ENCODE data around the gene KRTAP12-3. TPM values are rescaled to one million over a fixed set of nuclear protein-coding genes. Genes with fewer than 3 reads are reported as not detected.
"Not testable (repeated sequence)": the region's sequence is repeated elsewhere in the genome, so short reads cannot be mapped to it uniquely, and the experiment has no call there.

The KRTAP12-3 gene
- total RNA-seq, 1 donor from 2014 or later: not detected

DNA sequence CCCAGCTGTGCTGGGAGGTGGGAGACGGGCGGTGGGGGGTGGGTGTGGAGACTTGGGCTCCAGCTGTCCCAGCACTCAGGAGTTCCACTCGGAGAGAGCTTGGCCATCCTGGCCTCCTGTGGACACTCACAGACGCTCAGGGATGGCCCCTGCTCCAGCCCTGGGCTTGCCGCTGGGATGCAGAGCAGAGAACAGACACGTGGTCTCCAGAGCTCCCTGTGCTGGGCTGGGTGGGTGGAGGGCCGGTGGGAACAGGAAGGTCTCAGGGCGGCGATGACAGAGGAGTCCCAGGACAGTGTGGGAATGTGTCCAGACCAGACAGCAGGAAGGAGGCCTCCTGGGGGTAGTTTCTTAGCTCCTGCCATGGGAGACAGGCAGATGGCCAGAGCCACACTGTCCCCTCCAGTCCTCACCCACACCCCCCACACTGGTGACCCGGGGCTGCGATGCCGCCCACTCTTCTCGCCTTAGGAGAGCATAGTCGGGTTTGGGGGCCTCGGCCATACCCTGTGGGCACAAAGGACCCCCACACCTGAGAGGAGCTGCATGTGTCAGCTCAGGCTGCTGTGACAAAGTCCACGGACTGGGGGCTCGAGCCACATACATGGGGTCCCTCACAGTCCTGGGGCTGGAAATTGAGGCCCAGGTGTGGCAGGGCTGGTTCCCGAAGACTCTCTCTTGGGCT, 28.9 kb upstream of the KRTAP12-3 start:
- Mint-ChIP-seq H3K27ac (no peak overlapping the region), H3K36me3 (ENCODE audit: insufficient read depth) (no peaks in the 10 kb centered on the region), H3K4me3 (ENCODE audit: low read depth) (no peak overlapping the region), H3K27me3 (no peaks in the 10 kb centered on the region), H3K4me1 (ENCODE audit: low read depth) (no peaks in the 10 kb centered on the region), H3K9me3 (ENCODE audit: low read depth) (peaks cover 25% of the 10 kb centered on the region)
- no peak for DNase-seq (ENCODE audit: low spot score, unreplicated experiment)
- TF ChIP-seq, protein P1, sequence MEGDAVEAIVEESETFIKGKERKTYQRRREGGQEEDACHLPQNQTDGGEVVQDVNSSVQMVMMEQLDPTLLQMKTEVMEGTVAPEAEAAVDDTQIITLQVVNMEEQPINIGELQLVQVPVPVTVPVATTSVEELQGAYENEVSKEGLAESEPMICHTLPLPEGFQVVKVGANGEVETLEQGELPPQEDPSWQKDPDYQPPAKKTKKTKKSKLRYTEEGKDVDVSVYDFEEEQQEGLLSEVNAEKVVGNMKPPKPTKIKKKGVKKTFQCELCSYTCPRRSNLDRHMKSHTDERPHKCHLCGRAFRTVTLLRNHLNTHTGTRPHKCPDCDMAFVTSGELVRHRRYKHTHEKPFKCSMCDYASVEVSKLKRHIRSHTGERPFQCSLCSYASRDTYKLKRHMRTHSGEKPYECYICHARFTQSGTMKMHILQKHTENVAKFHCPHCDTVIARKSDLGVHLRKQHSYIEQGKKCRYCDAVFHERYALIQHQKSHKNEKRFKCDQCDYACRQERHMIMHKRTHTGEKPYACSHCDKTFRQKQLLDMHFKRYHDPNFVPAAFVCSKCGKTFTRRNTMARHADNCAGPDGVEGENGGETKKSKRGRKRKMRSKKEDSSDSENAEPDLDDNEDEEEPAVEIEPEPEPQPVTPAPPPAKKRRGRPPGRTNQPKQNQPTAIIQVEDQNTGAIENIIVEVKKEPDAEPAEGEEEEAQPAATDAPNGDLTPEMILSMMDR (IDR thresholded peaks at IDR 0.05; ENCODE audit: unreplicated experiment): no peak

DNA sequence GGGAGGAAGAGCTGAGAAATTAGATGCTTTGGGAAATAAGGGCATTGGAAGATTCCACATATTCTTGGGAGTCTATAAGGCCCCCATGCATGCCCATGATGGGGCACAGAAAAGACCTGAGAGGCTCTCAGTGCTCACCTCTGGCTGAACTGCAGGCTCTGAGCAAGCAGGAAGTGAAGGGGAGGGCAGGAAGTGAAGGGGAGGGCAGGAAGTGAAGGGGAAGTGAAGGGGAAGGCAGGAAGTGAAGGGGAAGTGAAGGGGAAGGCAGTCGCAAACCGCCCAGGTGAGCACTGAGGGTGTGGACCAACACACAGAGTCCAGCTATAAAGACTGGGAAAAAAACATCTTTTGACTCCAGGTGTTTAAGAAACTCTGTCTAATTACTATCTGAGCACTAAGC, 27.3 kb upstream of the KRTAP12-3 start:
- H3K9me3 Mint-ChIP-seq (ENCODE audit: low read depth): peaks cover 13% of the 10 kb centered on the region
- no peak overlapping the region for H3K4me3 Mint-ChIP-seq (ENCODE audit: low read depth)
- H3K4me1 Mint-ChIP-seq (ENCODE audit: low read depth): no peaks in the 10 kb centered on the region
- H3K27ac Mint-ChIP-seq: no peak overlapping the region
- H3K27me3 Mint-ChIP-seq: no peaks in the 10 kb centered on the region
- DNase-seq (ENCODE audit: low spot score, unreplicated experiment): no peak
- no peaks in the 10 kb centered on the region for H3K36me3 Mint-ChIP-seq (ENCODE audit: insufficient read depth)
- TF ChIP-seq, protein P1 (IDR thresholded peaks at IDR 0.05; ENCODE audit: unreplicated experiment): no peak

DNA sequence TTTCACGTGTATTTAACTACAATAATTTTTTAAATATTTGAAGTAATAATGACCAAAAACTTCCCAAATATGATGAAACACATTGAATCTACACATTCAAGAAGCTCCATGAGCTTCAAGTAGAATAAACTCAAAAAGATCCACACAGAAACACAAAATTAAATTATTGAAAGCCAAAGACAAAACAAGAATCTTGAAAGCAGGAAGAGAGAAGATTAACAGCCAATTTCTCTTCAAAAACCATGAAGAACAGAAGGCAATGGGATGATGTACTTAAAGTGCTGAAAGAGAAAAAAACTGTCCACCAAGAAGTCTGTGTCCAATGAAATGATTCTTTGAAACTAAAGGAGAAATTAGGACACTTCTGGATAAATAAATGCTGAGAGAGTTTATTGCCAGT, 25.7 kb upstream of the KRTAP12-3 start:
- H3K4me3 Mint-ChIP-seq (ENCODE audit: low read depth): no peak overlapping the region
- no peak for DNase-seq (ENCODE audit: low spot score, unreplicated experiment)
- H3K9me3 Mint-ChIP-seq (ENCODE audit: low read depth): peaks cover 13% of the 10 kb centered on the region
- no peak overlapping the region for H3K27ac Mint-ChIP-seq
- no peaks in the 10 kb centered on the region for H3K36me3 Mint-ChIP-seq (ENCODE audit: insufficient read depth)
- H3K27me3 Mint-ChIP-seq: no peaks in the 10 kb centered on the region
- TF ChIP-seq, protein P1 (IDR thresholded peaks at IDR 0.05; ENCODE audit: unreplicated experiment): no peak
- no peaks in the 10 kb centered on the region for H3K4me1 Mint-ChIP-seq (ENCODE audit: low read depth)

DNA sequence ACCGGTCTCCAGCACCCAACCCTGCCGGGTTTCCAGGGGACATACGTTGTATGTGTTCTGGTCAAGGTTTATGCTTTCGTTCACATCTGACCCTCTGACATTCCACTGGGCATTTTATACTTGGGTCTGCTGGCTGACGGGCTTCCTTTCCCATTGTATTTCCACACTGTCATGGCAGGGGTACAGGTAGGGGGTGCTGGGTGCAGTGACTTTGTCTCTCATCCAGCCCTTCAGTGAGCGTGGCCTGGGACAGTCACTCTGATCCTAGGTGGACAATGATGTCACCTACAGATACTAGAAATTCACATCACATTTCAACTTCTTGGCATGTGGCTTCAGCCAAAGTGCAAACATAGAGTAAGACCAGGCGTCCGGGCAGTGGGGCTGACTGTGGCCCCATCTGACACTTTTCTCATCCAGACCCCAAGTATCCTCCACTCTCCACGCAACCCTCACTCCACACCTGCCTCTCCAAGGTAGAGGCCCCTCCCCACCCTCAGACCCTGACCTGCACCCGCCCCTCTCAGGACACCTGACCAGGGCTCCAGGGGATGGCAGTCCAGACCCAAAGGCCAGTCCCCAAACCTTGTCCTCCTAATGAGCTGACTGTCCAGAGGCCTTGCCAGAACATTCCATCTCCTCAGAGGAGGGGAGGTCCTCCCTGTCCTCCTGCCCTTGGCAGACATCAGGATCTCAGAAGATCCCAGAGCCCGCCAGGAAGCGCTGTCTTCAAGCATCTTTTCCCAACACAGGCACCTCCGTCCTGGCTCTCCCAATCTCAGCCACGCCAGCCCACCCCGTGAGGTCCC, 21.3 kb upstream of the KRTAP12-3 start:
- Mint-ChIP-seq H3K27ac (no peak overlapping the region), H3K4me1 (ENCODE audit: low read depth) (no peaks in the 10 kb centered on the region), H3K36me3 (ENCODE audit: insufficient read depth) (no peaks in the 10 kb centered on the region), H3K4me3 (ENCODE audit: low read depth) (no peak overlapping the region), H3K9me3 (ENCODE audit: low read depth) (peaks cover 11% of the 10 kb centered on the region), H3K27me3 (peaks cover 5% of the 10 kb centered on the region)
- TF ChIP-seq, protein P1 (IDR thresholded peaks at IDR 0.05; ENCODE audit: unreplicated experiment): no peak
- no peak for DNase-seq (ENCODE audit: low spot score, unreplicated experiment)

DNA sequence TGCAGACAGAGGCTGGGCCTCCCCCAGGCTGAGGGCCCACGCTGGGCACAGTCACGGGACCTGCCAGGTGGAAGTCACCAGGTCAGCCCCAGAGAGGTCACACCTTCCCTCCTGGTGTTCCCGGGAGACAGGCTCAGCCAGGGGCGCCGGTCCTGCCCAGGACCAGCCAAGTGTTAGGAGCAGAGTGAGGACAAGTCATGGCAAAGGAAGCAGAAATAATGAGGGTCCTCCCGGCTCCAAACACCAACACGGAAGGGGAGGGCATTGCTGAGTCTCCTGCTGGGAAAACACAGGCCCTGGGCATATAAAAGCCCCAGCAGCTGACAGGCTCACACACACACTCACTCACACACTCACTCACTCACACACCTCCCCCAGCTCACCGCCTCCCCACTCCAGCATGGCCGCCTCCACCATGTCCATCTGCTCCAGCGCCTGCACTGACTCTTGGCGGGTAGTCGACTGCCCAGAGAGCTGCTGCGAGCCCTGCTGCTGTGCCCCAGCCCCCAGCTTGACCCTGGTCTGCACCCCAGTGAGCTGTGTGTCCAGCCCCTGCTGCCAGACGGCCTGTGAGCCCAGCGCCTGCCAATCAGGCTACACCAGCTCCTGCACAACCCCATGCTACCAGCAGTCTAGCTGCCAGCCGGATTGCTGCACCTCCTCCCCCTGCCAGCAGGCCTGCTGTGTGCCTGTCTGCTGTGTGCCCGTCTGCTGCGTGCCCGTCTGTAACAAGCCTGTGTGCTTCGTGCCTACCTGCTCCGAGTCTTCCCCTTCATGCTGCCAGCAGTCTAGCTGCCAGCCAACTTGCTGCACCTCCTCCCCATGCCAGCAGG, 20.5 kb upstream of the KRTAP12-3 start, which contains the start of gene KRTAP10-10:
KRTAP10-10 (plus strand) TSS at position 339 of the 833 bp plus-strand sequence; CDS start at position 401, 62 bp downstream.
- H3K27ac Mint-ChIP-seq: no peak within 1 kb of the TSS
- H3K36me3 Mint-ChIP-seq (ENCODE audit: insufficient read depth): no peaks in the 10 kb centered on the region
- DNase-seq (ENCODE audit: low spot score, unreplicated experiment): no peak
- H3K4me3 Mint-ChIP-seq (ENCODE audit: low read depth): no peak within 1 kb of the TSS
- TF ChIP-seq, protein P1 (IDR thresholded peaks at IDR 0.05; ENCODE audit: unreplicated experiment): no peak
- peaks cover 6% of the 10 kb centered on the region for H3K27me3 Mint-ChIP-seq
- H3K9me3 Mint-ChIP-seq (ENCODE audit: low read depth): peaks cover 7% of the 10 kb centered on the region
- H3K4me1 Mint-ChIP-seq (ENCODE audit: low read depth): no peaks in the 10 kb centered on the region

DNA sequence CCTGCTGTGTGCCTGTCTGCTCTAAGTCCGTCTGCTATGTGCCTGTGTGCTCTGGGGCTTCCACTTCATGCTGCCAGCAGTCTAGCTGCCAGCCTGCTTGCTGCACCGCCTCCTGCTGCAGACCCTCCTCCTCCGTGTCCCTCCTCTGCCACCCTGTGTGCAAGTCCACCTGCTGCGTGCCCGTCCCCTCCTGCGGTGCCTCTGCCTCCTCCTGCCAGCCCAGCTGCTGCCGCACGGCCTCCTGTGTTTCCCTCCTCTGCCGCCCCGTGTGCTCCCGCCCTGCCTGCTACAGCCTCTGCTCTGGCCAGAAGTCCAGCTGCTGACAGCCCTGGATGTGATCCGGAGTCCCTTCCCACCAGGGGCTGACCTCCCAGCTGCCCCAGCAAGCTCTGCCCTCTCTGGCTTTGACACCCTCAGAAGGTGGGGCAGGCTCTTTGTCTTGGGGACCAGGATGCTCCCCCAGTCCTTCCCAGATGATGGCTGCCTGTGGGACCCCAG, 19.8 kb upstream of the KRTAP12-3 start:
- not testable (repeated sequence) for DNase-seq (ENCODE audit: low spot score, unreplicated experiment); H3K27me3 Mint-ChIP-seq; H3K9me3 Mint-ChIP-seq (ENCODE audit: low read depth); H3K4me3 Mint-ChIP-seq (ENCODE audit: low read depth); H3K36me3 Mint-ChIP-seq (ENCODE audit: insufficient read depth); H3K27ac Mint-ChIP-seq; H3K4me1 Mint-ChIP-seq (ENCODE audit: low read depth)
